ENCODE data around the gene AGAP1. TPM values are rescaled to one million over a fixed set of nuclear protein-coding genes. Genes with fewer than 3 reads are reported as not detected.

Gene AGAP1
- total RNA-seq, 1 donor from 2014 or later = 23.5 TPM

GRCh38 chr2:235675678-235676535, 182.1 kb downstream of the AGAP1 start:
- DNase-seq (ENCODE audit: missing footprints) (no peak), ATAC-seq (no peak)
- intact Hi-C loops (cut with DNase I) = loop anchor here (10.0 kb wide), 1 partner anchor 541 kb away; no protein-coding TSS in a partner anchor

- intact Hi-C loops (cut with DNase I) = loop anchor here (10.0 kb wide), 1 partner anchor 542 kb away; no protein-coding TSS in a partner anchor
- DNase-seq (ENCODE audit: missing footprints) = no peak
- no peak for ATAC-seq
These were observed 182.6 kb downstream of the AGAP1 start for GRCh38 chr2:235676536-235676799.

- intact Hi-C loops (cut with DNase I) = loop anchor here (10.0 kb wide), 1 partner anchor 543 kb away; no protein-coding TSS in a partner anchor
- ATAC-seq = no peak
- no peak for DNase-seq (ENCODE audit: missing footprints)
These were observed 183.5 kb downstream of the AGAP1 start for GRCh38 chr2:235677276-235677788.

GRCh38 chr2:235677937-235678336, 184.1 kb downstream of the AGAP1 start:
- intact Hi-C loops (cut with DNase I) = loop anchor here (10.0 kb wide), 1 partner anchor 543 kb away; no protein-coding TSS in a partner anchor
- ATAC-seq (peak; percentile 61), DNase-seq (ENCODE audit: missing footprints) (peak; percentile 77)

- intact Hi-C loops (cut with DNase I) = loop anchor here (10.0 kb wide), 1 partner anchor 544 kb away; no protein-coding TSS in a partner anchor
- no peak for ATAC-seq
These were observed 184.9 kb downstream of the AGAP1 start for GRCh38 chr2:235678712-235679111.

GRCh38 chr2:235679471-235679870, 185.6 kb downstream of the AGAP1 start:
- DNase-seq (ENCODE audit: missing footprints) (no peak), ATAC-seq (no peak)
- intact Hi-C loops (cut with DNase I) = loop anchor here (10.0 kb wide), 1 partner anchor 545 kb away; no protein-coding TSS in a partner anchor

More at GRCh38 chr2:235678712-235679111, 184.9 kb downstream of the AGAP1 start:
- no peak for DNase-seq (ENCODE audit: missing footprints)

GRCh38 chr2:235685024-235685721, 191.3 kb downstream of the AGAP1 start:
- no peak for DNase-seq (ENCODE audit: missing footprints)
- intact Hi-C loops (cut with DNase I) = no loop called here
- ATAC-seq = peak; percentile 37

GRCh38 chr2:235688511-235689426, 194.9 kb downstream of the AGAP1 start:
- ATAC-seq (no peak), DNase-seq (ENCODE audit: missing footprints) (no peak)
- intact Hi-C loops (cut with DNase I) = no loop called here

GRCh38 chr2:235689427-235689853, 195.6 kb downstream of the AGAP1 start:
- DNase-seq (ENCODE audit: missing footprints) (no peak), ATAC-seq (no peak)
- intact Hi-C loops (cut with DNase I) = no loop called here

- DNase-seq (ENCODE audit: missing footprints) = no peak
- no peak for ATAC-seq
- intact Hi-C loops (cut with DNase I) = no loop called here
These were observed 196.4 kb downstream of the AGAP1 start for GRCh38 chr2:235690082-235690808.

GRCh38 chr2:235690809-235691450, 197.1 kb downstream of the AGAP1 start:
- intact Hi-C loops (cut with DNase I) = no loop called here
- DNase-seq (ENCODE audit: missing footprints) (no peak), ATAC-seq (no peak)

- intact Hi-C loops (cut with DNase I) = no loop called here
- ATAC-seq = no peak
These were observed 198.2 kb downstream of the AGAP1 start for GRCh38 chr2:235692076-235692475.

GRCh38 chr2:235692671-235693171, 198.9 kb downstream of the AGAP1 start:
- DNase-seq (ENCODE audit: missing footprints) (no peak), ATAC-seq (no peak)
- intact Hi-C loops (cut with DNase I) = no loop called here

More at GRCh38 chr2:235692076-235692475, 198.2 kb downstream of the AGAP1 start:
- DNase-seq (ENCODE audit: missing footprints) = no peak

- no peak for DNase-seq (ENCODE audit: missing footprints)
- intact Hi-C loops (cut with DNase I) = no loop called here
- no peak for ATAC-seq
These were observed 199.4 kb downstream of the AGAP1 start for GRCh38 chr2:235693279-235693678.

GRCh38 chr2:235694721-235695601, 201.1 kb downstream of the AGAP1 start:
- intact Hi-C loops (cut with DNase I) = no loop called here
- DNase-seq (ENCODE audit: missing footprints) (no peak), ATAC-seq (no peak)

GRCh38 chr2:235695602-235695895, 201.7 kb downstream of the AGAP1 start:
- intact Hi-C loops (cut with DNase I) = no loop called here
- DNase-seq (ENCODE audit: missing footprints) = no peak
- no peak for ATAC-seq

GRCh38 chr2:235697041-235697440, 203.2 kb downstream of the AGAP1 start:
- no peak for ATAC-seq
- intact Hi-C loops (cut with DNase I) = no loop called here
- DNase-seq (ENCODE audit: missing footprints) = no peak

All from Right ventricle myocardium inferior (tissue), 1 donor.